CD4-positive, alpha-beta T cell (primary cell): Measurements from ENCODE around the gene AFAP1. TPM values are rescaled to one million over a fixed set of nuclear protein-coding genes. Genes with fewer than 3 reads are reported as not detected.

Experiments used
- ATAC-seq: fragments of 200-7000 bp; cut with Tn5 transposase; one replicate; pipeline ENCODE4 v1.10.0; 2022; ENCODE audit warnings: mild to moderate bottlenecking; ENCODE audit not compliant: poor library complexity
- CTCF ChIA-PET: fragments of 350-600 bp; sonication (Branson Sonifier 250); formaldehyde crosslinking; loops from one replicate; lab custom pipeline; 2021; ENCODE audit warnings: antibody characterized with exemption, inconsistent platforms; lab: Charles Lee
- POLR2A ChIA-PET: fragments of 350-600 bp; sonication (Branson Sonifier 250); formaldehyde crosslinking; loops from one replicate; lab custom pipeline; 2021; ENCODE audit warnings: antibody characterized with exemption, inconsistent platforms; lab: Charles Lee
- DNase-seq, 14 experiments: peaks; one replicate each; pipeline ENCODE4 v3.0.0-alpha.2; 2013 to 2020; ENCODE audit warnings: mixed read lengths in 2 of 14
- H3K27ac ChIP-seq, 2 donors: one replicate each; pipeline versions ENCODE4 v1.5.1 to v1.7.0; 2013; ENCODE audit warnings: low read length in 2 of 2, low read depth in 1 of 2, mild to moderate bottlenecking in 1 of 2
- H3K27me3 ChIP-seq, 2 experiments: 1 replicate in 1 of 2; 2 replicates in 1 of 2; pipeline versions ENCODE4 v1.6.1 to v1.7.0; 2013; ENCODE audit warnings: low read length in 2 of 2, control low read depth in 1 of 2, mild to moderate bottlenecking in 1 of 2, moderate library complexity in 1 of 2; ENCODE audit not compliant: insufficient read depth in 2 of 2, control insufficient read depth in 1 of 2
- H3K36me3 ChIP-seq: one replicate; pipeline ENCODE4 v1.6.1; 2013; ENCODE audit warnings: low read length, control low read depth; ENCODE audit not compliant: insufficient read depth
- H3K4me1 ChIP-seq: one replicate; pipeline ENCODE4 v1.6.1; 2013; ENCODE audit warnings: low read length, control low read depth; ENCODE audit not compliant: insufficient read depth
- H3K4me3 ChIP-seq: one replicate; pipeline ENCODE4 v1.5.1; 2013; ENCODE audit warnings: mild to moderate bottlenecking, low read length, moderate library complexity
- H3K9me3 ChIP-seq, 2 experiments: 1 replicate in 1 of 2; 2 replicates in 1 of 2; pipeline versions ENCODE4 v1.6.1 to v1.7.0; 2013; ENCODE audit warnings: low read length in 2 of 2, mild to moderate bottlenecking in 2 of 2, control low read depth in 1 of 2, moderate library complexity in 1 of 2; ENCODE audit not compliant: control insufficient read depth in 1 of 2, insufficient read depth in 1 of 2
- H3K27ac Mint-ChIP-seq: one replicate; pipeline ENCODE4 v1.8.0; 2020; ENCODE audit warnings: mixed read lengths
- H3K27me3 Mint-ChIP-seq: one replicate; pipeline ENCODE4 v1.8.0; 2021; ENCODE audit warnings: mixed read lengths
- H3K36me3 Mint-ChIP-seq: one replicate; pipeline ENCODE4 v1.8.0; 2021; ENCODE audit warnings: low read depth, mixed read lengths
- H3K4me1 Mint-ChIP-seq: one replicate; pipeline ENCODE4 v1.8.0; 2021; ENCODE audit warnings: low read depth, mixed read lengths
- H3K4me3 Mint-ChIP-seq: one replicate; pipeline ENCODE4 v1.8.0; 2020; ENCODE audit warnings: mild to moderate bottlenecking, mixed read lengths
- H3K9me3 Mint-ChIP-seq: one replicate; pipeline ENCODE4 v1.8.0; 2020; ENCODE audit warnings: mixed read lengths
- CTCF ChIP-seq: fragments of 200-600 bp; IDR thresholded peaks from one replicate; pipeline ENCODE4 v1.8.0; 2022; ENCODE audit warnings: antibody characterized with exemption, mild to moderate bottlenecking
- intact Hi-C, 2 experiments: fragments of 100-400 bp; cut with DNase I in 1 of 2; cut with micrococcal nuclease in 1 of 2; formaldehyde crosslinking; loops; one replicate each; pipeline versions ENCODE4 v1.15.1 to v1.9.0; 2023 to 2025; cut with DNase I, micrococcal nuclease
- total RNA-seq, 174 experiments: library from RNA in 2 of 174; stranded (reverse) in 2 of 174; gene quantifications; one replicate each; pipeline ENCODE4 v1.2.3 and lab custom pipeline; 2021 to 2026

AFAP1 gene
- total RNA-seq, 2 experiments from 2014 or later, result 9.8 to 10.9 TPM

- intact Hi-C loops, result no loop called here
- Histone ChIP-seq H3K27me3 (no peaks in the 10 kb centered on the region), H3K27ac (no peak overlapping the region), H3K4me1 (peaks cover 30% of the 10 kb centered on the region), H3K4me3 (no peak overlapping the region), H3K9me3 (no peaks in the 10 kb centered on the region), H3K36me3 (no peaks in the 10 kb centered on the region)
- ATAC-seq (no peak), DNase-seq (no peak)
- H3K36me3 Mint-ChIP-seq, result peaks cover 12% of the 10 kb centered on the region
- no peaks in the 10 kb centered on the region for H3K27me3 Mint-ChIP-seq
- peaks cover 38% of the 10 kb centered on the region for H3K4me1 Mint-ChIP-seq
- POLR2A ChIA-PET, result no interaction called here
- peak overlapping the region; percentile 91 for H3K27ac Mint-ChIP-seq
- H3K4me3 Mint-ChIP-seq, result no peak overlapping the region
- CTCF ChIA-PET, result interaction anchor here (1.1 to 2.9 kb wide), 3 partner anchors 22 to 24 kb away, joined by 3 to 9 read pairs (median 5); no protein-coding TSS in a partner anchor
- H3K9me3 Mint-ChIP-seq, result no peaks in the 10 kb centered on the region
- no peak for TF ChIP-seq CTCF
These were observed 113.3 kb downstream of the AFAP1 start for GRCh38 chr4:7826176-7826908.

GRCh38 chr4:7824218-7824617 lies 115.4 kb downstream of the AFAP1 start:
- peaks cover 18% of the 10 kb centered on the region for H3K4me1 ChIP-seq
- H3K9me3 ChIP-seq, result no peaks in the 10 kb centered on the region
- H3K36me3 ChIP-seq, result no peaks in the 10 kb centered on the region
- ATAC-seq (no peak), DNase-seq (no peak)
- Mint-ChIP-seq H3K27ac (no peak overlapping the region), H3K4me1 (peaks cover 19% of the 10 kb centered on the region), H3K36me3 (peaks cover 15% of the 10 kb centered on the region), H3K9me3 (no peaks in the 10 kb centered on the region), H3K27me3 (no peaks in the 10 kb centered on the region), H3K4me3 (no peak overlapping the region)
- H3K27ac ChIP-seq, result no peak overlapping the region
- H3K4me3 ChIP-seq, result no peak overlapping the region
- ChIA-PET POLR2A (no interaction called here), CTCF (no interaction called here)
- TF ChIP-seq CTCF, result no peak
- intact Hi-C loops, result loop anchor here in 1 of 2 experiments (2.0 kb wide), 1 partner anchor 17 kb away; no protein-coding TSS in a partner anchor
- H3K27me3 ChIP-seq, result no peaks in the 10 kb centered on the region

GRCh38 chr4:7823416-7823824 lies 116.2 kb downstream of the AFAP1 start:
- no peak for DNase-seq
- intact Hi-C loops, result no loop called here
- Mint-ChIP-seq H3K4me1 (peaks cover 11% of the 10 kb centered on the region), H3K4me3 (no peak overlapping the region), H3K9me3 (no peaks in the 10 kb centered on the region), H3K27ac (no peak overlapping the region), H3K36me3 (peaks cover 16% of the 10 kb centered on the region), H3K27me3 (no peaks in the 10 kb centered on the region)
- Histone ChIP-seq H3K9me3 (no peaks in the 10 kb centered on the region), H3K36me3 (peaks cover 3% of the 10 kb centered on the region), H3K4me1 (peaks cover 11% of the 10 kb centered on the region), H3K27me3 (no peaks in the 10 kb centered on the region), H3K27ac (no peak overlapping the region), H3K4me3 (no peak overlapping the region)
- CTCF ChIA-PET, result interaction anchor here (0.9 kb wide), 1 partner anchor 21 kb away, joined by 3 read pairs; no protein-coding TSS in a partner anchor
- ATAC-seq, result no peak
- TF ChIP-seq CTCF, result no peak
- POLR2A ChIA-PET, result no interaction called here
